Lower lobe of right lung (tissue), 2 donors: ENCODE results near the gene EP400. TPM values are rescaled to one million over a fixed set of nuclear protein-coding genes. Genes with fewer than 3 reads are reported as not detected.

Source experiments
- ATAC-seq, 2 donors: fragments of 200-7000 bp; cut with Tn5 transposase; one replicate each; pipeline ENCODE4 v1.9.1; 2020 to 2022; ENCODE audit warnings: mild to moderate bottlenecking in 2 of 2, moderate library complexity in 2 of 2
- DNase-seq: peaks from one replicate; pipeline ENCODE4 v3.0.0-alpha.2; 2020
- H3K27ac ChIP-seq: fragments of 200-600 bp; one replicate; pipeline ENCODE4 v1.8.0; 2022
- H3K27me3 ChIP-seq: fragments of 200-600 bp; one replicate; pipeline ENCODE4 v1.8.0; 2022; ENCODE audit warnings: low read depth
- H3K36me3 ChIP-seq: fragments of 200-600 bp; one replicate; pipeline ENCODE4 v1.8.0; 2022; ENCODE audit warnings: mild to moderate bottlenecking
- H3K4me1 ChIP-seq: fragments of 200-600 bp; one replicate; pipeline ENCODE4 v1.8.0; 2022
- H3K4me3 ChIP-seq: fragments of 200-600 bp; one replicate; pipeline ENCODE4 v1.8.0; 2022; ENCODE audit warnings: mild to moderate bottlenecking
- H3K9me3 ChIP-seq: fragments of 200-600 bp; one replicate; pipeline ENCODE4 v1.8.0; 2022
- CTCF ChIP-seq: fragments of 200-600 bp; IDR thresholded peaks from one replicate; pipeline ENCODE4 v1.8.0; 2022; ENCODE audit warnings: antibody characterized with exemption, mild to moderate bottlenecking
- intact Hi-C: fragments of 100-400 bp; cut with DNase I; formaldehyde crosslinking; loops from one replicate; pipeline ENCODE4 v1.11.0; 2022
- total RNA-seq: library from RNA; stranded (reverse); fragmentation: NEBNext Ultra II Directional; extraction: Animal tissue kit (Norgen Biotek cat#: 25700); gene quantifications from one replicate; pipeline ENCODE4 v1.2.1, GENCODE V29; 2021
- donor health status: DM: no; HTN: yes; CAD: no; lungs with severe emphysema.

Gene EP400
- total RNA-seq, 1 donor from 2014 or later: 46.2 TPM

- no peak overlapping the region for H3K4me3 ChIP-seq
- no peak for DNase-seq
- H3K27me3 ChIP-seq: no peaks in the 10 kb centered on the region
- H3K36me3 ChIP-seq: peaks cover 98% of the 10 kb centered on the region
- H3K4me1 ChIP-seq: no peaks in the 10 kb centered on the region
- intact Hi-C loops: no loop called here
- no peaks in the 10 kb centered on the region for H3K9me3 ChIP-seq
- H3K27ac ChIP-seq: no peak overlapping the region
- no peak for TF ChIP-seq CTCF
- no peak for ATAC-seq
These were observed 80.8 kb downstream of the EP400 start for GRCh38 chr12:132030367-132031038.

- TF ChIP-seq CTCF: no peak
- Histone ChIP-seq H3K9me3 (no peaks in the 10 kb centered on the region), H3K36me3 (peaks cover 96% of the 10 kb centered on the region), H3K4me3 (no peak overlapping the region), H3K27ac (no peak overlapping the region), H3K4me1 (no peaks in the 10 kb centered on the region), H3K27me3 (no peaks in the 10 kb centered on the region)
- DNase-seq (no peak), ATAC-seq (no peak)
- intact Hi-C loops: no loop called here
These were observed 83.9 kb downstream of the EP400 start for GRCh38 chr12:132033627-132034026.

GRCh38 chr12:132036063-132036683, 86.4 kb downstream of the EP400 start:
- no peak for ATAC-seq
- Histone ChIP-seq H3K27ac (no peak overlapping the region), H3K4me1 (no peaks in the 10 kb centered on the region), H3K27me3 (no peaks in the 10 kb centered on the region), H3K9me3 (no peaks in the 10 kb centered on the region), H3K36me3 (peaks cover 92% of the 10 kb centered on the region), H3K4me3 (no peak overlapping the region)
- TF ChIP-seq CTCF: no peak
- no peak for DNase-seq
- intact Hi-C loops: no loop called here

- intact Hi-C loops: no loop called here
- Histone ChIP-seq H3K27ac (no peak overlapping the region), H3K9me3 (no peaks in the 10 kb centered on the region), H3K4me1 (no peaks in the 10 kb centered on the region), H3K36me3 (peaks cover 95% of the 10 kb centered on the region), H3K27me3 (no peaks in the 10 kb centered on the region), H3K4me3 (no peak overlapping the region)
- DNase-seq (no peak), ATAC-seq (no peak)
- no peak for TF ChIP-seq CTCF
These were observed 91.3 kb downstream of the EP400 start for GRCh38 chr12:132040906-132041606.

- H3K27ac ChIP-seq: no peak overlapping the region
- no peak for DNase-seq
- no peak for TF ChIP-seq CTCF
- H3K27me3 ChIP-seq: no peaks in the 10 kb centered on the region
- H3K36me3 ChIP-seq: peaks cover 94% of the 10 kb centered on the region
- H3K4me1 ChIP-seq: no peaks in the 10 kb centered on the region
- intact Hi-C loops: no loop called here
- H3K9me3 ChIP-seq: no peaks in the 10 kb centered on the region
- H3K4me3 ChIP-seq: no peak overlapping the region
- ATAC-seq: no peak
These were observed 93.5 kb downstream of the EP400 start for GRCh38 chr12:132043216-132043615.
